CD4-positive, alpha-beta T cell treated with Interleukin-17A for 1 hour (primary cell): ENCODE data around the gene SPAG4.
A peak's percentile ranks its signal among the peaks of the same experiment; 100 is the strongest.

Experiments
- DNase-seq: peaks from one replicate; pipeline ENCODE4 v3.0.0-alpha.2; 2020

The SPAG4 gene, protein sequence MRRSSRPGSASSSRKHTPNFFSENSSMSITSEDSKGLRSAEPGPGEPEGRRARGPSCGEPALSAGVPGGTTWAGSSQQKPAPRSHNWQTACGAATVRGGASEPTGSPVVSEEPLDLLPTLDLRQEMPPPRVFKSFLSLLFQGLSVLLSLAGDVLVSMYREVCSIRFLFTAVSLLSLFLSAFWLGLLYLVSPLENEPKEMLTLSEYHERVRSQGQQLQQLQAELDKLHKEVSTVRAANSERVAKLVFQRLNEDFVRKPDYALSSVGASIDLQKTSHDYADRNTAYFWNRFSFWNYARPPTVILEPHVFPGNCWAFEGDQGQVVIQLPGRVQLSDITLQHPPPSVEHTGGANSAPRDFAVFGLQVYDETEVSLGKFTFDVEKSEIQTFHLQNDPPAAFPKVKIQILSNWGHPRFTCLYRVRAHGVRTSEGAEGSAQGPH

GRCh38 chr20:35615667-35616464 is at the start of gene SPAG4:
SPAG4 (plus strand) TSS chr20:35615829; CDS start chr20:35616004, 175 bp downstream.
- DNase-seq = peak; percentile 100

DNA sequence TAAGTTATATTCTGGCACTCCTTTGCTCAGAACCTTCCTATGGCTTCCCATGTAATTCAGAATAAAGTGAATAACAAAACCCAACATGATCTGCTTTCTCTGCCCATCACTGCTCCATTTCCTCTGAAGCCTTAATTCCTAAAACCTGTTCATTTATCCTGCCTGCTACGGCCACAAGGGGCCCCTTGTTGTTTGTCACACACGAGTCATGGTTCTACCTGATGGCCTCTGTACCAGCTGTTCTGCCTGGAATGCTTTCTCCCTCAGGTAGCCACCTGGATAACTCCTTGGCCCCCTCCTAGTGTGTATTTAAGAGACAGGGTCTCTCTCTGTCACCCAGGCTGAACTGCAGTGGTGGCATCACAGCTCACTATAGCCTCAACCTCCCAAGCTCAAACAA is 47.0 kb upstream of the SPAG4 start:
- DNase-seq = no peak

DNA sequence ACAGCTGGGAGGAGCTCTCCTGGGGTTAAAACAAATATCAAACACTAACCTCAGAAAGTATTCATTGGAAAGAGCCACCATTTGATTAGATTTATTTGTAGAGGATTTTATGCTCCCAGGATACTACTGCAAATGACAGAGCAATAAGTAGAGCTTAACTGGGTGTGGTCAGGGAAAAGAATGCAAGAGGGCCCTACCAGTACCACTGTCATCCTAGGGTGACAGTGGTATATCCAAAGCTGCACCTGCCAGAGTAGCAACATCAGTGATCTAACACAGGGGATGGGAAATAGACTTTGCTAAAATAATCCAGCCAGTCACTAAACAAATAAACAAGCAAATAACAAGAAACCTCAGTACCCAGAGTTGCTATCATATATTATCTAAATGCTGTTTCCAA is 44.1 kb upstream of the SPAG4 start:
- no peak for DNase-seq

- no peak for DNase-seq
These were observed 42.8 kb upstream of the SPAG4 start for GRCh38 chr20:35572838-35573237.

DNA sequence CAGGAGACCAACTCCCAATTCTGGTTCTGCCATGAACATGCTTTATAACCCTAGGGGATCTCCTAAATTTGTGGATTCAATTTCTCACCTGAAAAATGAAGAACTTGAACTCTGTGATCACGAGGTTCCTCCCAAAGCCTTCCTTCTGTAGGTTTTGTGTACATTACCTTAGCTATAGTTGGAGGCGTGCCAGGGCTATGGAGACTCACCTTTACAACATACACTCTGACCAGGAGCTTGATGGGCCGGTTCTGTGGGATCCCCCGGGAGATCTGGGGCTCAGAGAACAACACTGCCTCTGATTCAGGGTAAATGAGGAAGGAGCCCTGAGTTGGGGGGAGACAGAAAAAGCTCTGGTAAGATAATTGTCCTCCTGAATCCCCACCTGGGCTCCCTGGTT is 39.7 kb upstream of the SPAG4 start:
- no peak for DNase-seq

DNA sequence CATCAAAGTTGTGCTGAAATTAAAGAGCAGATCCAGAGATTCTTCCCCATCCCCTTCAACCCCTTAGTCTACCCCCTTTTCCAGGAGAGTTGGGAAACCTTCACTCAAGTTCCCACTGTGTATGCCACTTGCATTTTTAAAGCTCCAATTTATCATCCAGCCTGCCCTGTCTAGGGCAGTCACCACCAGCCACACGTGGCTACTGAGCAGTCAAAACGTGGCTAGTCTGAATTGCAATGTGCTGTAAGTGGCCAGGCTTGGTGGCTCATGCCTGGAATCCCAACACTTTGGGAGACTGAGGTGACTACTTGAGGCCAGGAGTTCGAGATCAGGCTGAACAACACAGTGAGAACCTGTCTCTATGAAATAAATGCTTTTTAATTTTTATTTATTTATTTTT is 38.8 kb upstream of the SPAG4 start:
- DNase-seq = no peak

- no peak for DNase-seq
These were observed 37.2 kb upstream of the SPAG4 start for GRCh38 chr20:35578469-35578868.

GRCh38 chr20:35579196-35579595 is 36.4 kb upstream of the SPAG4 start:
- DNase-seq = no peak

DNA sequence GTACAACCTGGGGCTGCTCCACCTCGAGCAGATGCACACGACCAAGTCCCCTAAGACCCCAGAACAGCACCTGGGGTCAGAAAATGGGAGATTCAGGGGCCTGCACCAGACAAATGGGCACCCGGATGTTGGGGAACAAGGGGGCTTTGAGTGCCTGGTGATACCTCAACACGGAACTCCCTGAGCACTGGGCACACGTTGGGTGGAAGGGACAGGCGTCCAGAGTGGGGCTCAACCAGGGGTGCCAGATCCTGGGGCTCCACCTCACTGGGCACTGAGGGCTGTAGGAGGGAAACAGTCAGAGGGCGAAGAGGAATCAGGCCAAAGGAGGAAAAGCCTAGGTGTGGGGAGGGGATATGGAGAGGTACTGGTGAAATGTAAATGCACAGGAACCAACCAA is 33.5 kb upstream of the SPAG4 start:
- no peak for DNase-seq

- DNase-seq = no peak
These were observed 32.8 kb upstream of the SPAG4 start for GRCh38 chr20:35582741-35583404.

GRCh38 chr20:35583636-35584560 is 31.7 kb upstream of the SPAG4 start:
- no peak for DNase-seq

- no peak for DNase-seq
These were observed 28.7 kb upstream of the SPAG4 start for GRCh38 chr20:35586751-35587425.

DNA sequence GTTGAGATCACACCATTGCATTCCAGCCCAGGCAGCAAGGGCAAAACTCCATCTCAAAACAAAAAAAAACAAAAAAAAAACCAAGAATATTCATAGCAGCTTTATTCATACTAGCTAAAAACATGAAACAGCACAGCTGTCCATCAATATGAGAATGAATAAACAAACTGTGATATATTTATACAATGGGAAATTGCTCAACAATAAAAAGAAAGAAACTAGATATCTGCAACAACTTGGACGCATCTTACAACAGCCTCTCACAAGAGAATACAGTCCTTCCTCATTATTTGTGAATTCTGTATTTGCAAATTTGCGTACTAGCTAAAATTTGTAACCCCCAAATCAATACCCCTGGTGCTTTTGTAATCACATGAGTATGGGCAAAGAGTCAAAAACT is 28.2 kb upstream of the SPAG4 start:
- no peak for DNase-seq

DNA sequence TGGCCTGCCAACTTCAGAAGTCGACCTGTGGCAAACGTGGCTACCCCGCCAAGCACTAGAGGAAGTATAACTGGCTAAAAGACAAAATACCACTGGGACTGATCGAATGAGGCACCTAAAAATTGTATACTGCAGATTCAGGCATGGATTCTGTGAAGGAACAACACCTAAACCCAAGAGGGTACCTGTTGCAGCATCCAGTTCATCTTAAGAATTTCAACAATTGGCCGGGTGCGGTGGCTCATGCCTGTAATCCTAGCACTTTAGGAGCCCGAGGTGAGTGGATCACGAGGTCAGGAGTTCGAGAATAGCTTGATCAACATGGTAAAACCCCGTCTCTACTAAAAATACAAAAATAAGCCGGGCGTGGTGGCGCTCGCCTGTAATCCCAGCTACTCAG is 27.2 kb upstream of the SPAG4 start:
- DNase-seq = no peak

DNA sequence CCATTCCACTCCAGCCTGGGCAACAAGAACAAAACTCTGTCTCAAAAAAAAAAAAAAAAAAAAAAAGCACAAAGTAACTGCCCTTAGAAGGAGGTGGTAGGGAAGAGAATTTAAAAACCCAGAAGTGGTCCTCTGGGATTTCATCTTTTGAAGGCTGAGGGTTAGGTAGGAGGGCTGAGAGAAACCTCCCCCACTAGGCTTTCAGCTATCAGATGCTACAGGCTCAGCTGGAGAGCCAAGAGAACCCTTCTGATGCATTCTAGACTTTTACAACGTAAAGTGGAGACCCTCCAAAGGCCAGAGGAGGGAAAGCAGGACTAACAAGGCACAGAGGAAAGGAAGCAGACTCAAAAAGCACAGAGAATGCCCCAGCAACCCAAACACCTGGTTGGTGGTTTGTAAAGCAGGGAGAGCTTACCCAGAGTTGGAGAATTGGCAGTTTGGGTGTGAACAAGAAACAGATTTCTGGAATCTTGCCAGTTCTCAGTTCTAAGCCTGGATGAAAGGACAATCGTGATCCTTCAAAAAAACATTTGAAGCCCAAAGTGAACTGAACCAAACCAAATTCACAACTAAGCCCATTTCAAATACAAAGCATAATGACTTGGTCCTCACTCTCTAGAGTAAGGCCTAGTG is 23.2 kb upstream of the SPAG4 start:
- no peak for DNase-seq

DNA sequence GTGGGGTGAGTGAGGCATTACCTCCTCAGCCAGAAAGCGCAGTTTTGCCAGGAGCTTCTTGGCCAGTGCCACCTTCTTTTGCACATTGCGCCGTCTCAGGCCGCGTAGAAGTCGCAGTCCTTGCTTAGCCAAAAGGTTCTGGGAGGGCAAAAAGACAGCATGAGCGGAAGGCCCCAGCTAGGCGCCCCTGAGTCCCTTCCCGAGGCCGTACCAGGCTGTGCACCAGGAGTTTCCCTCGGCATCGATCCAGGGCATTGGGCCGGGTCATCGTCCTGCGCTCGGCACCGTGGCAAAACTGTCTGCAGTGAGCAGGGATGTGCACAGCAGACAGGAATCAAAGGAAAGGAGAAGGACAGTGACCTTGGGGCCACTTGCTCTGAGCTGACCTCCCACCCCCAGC is 20.2 kb upstream of the SPAG4 start:
- DNase-seq = no peak

DNA sequence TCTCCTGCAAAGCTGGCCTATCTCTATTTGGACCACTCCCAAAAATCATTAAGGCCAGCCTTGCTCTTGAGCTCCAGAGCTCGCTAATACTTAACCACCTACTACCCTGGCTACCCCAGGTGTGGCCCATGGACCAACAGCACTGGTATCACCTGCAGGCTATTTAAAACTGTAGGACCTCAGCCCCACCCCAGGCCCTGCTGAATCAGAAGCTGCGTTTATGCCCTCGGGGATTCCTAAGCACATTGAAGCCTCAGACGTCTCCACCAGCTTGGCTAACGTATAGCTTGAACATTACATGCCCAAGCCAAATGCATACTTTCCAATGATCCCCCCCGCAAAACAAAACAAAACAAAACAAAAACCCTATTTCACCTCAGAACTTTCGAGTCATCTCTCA is 19.7 kb upstream of the SPAG4 start:
- no peak for DNase-seq

- no peak for DNase-seq
These were observed 18.4 kb upstream of the SPAG4 start for GRCh38 chr20:35597186-35597585.

DNA sequence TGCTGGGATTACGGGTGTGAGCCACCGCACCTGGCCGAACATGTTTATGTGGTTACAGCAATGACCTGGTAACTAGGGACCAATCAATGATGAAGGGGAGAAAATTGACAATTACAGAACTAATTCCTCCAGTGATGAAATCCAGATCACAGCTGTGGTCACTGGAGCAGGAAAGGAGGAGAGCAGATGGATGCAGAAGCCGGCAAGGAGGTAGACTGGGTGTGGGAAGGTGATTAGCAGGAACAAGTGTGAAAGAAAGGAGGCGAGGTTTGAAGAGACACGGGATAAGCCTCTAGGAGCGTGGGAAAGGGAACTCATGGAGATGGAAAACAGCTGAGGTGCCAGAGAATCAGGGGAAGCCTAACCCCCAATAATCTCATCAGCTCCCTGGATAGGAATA is 17.2 kb upstream of the SPAG4 start:
- DNase-seq = no peak

- DNase-seq = no peak
These were observed 16.5 kb upstream of the SPAG4 start for GRCh38 chr20:35598899-35599775.

DNA sequence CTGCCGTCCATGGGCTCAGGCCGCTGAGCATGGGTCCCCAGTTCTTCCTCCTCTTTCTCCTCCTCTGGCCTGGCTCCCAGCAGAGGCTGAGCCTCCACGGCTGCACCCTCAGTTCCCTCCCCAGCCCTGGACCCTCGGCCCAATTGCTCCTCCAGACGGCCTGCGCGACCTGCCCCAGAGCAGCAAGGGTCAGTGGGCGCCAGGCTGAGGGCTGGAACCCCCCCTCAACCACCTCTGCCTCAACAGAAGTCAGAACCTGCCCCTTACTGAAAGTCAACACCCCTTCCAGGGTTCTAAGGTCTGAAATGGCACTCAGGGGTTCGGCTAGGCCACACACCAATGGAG is 15.9 kb upstream of the SPAG4 start:
- DNase-seq = no peak
